WTC11 (cell line): ENCODE results near the gene PRR23C. TPM values are rescaled to one million over a fixed set of nuclear protein-coding genes. Genes with fewer than 3 reads are reported as not detected.
"Not testable (repeated sequence)": the region's sequence is repeated elsewhere in the genome, so short reads cannot be mapped to it uniquely, and the experiment has no call there.

Source experiments
- ATAC-seq: fragments of 200-7000 bp; cut with Tn5 transposase; 2 replicates; pipeline ENCODE4 v1.10.0; 2021; ENCODE audit warnings: mild to moderate bottlenecking, moderate library complexity
- CTCF ChIA-PET: fragments of 300-600 bp; sonication (Branson Sonifier 250); formaldehyde crosslinking; loops from one replicate; lab custom pipeline; 2021; ENCODE audit warnings: antibody characterized with exemption; lab: Charles Lee
- POLR2A ChIA-PET: fragments of 350-600 bp; sonication (Branson Sonifier 250); formaldehyde crosslinking; loops from one replicate; lab custom pipeline; 2021; ENCODE audit warnings: antibody characterized with exemption; lab: Charles Lee
- DNase-seq: peaks from one replicate; pipeline ENCODE4 v3.0.0; 2021; ENCODE audit warnings: low spot score
- H3K27ac Mint-ChIP-seq: 2 replicates; pipeline ENCODE4 v1.8.0; 2021; ENCODE audit warnings: mixed read lengths
- H3K27me3 Mint-ChIP-seq: 2 replicates; pipeline ENCODE4 v1.8.0; 2021; ENCODE audit warnings: low read depth, mild to moderate bottlenecking, moderate library complexity, mixed read lengths
- H3K36me3 Mint-ChIP-seq: 2 replicates; pipeline ENCODE4 v1.8.0; 2021; ENCODE audit warnings: mixed read lengths
- H3K4me1 Mint-ChIP-seq: 2 replicates; pipeline ENCODE4 v1.8.0; 2022; ENCODE audit warnings: mixed read lengths
- H3K4me3 Mint-ChIP-seq: 2 replicates; pipeline ENCODE4 v1.8.0; 2021; ENCODE audit warnings: mild to moderate bottlenecking, moderate library complexity, mixed read lengths
- H3K9me3 Mint-ChIP-seq: 2 replicates; pipeline ENCODE4 v1.8.0; 2021; ENCODE audit warnings: mixed read lengths
- ERG ChIP-seq: fragments of 250-450 bp; sonication (Bioruptor Pico); IDR thresholded peaks from 2 replicates; pipeline ENCODE4 v1.8.0; 2021; ENCODE audit warnings: mild to moderate bottlenecking
- GTF2I ChIP-seq: fragments of 250-450 bp; sonication (Bioruptor Pico); conservative IDR thresholded peaks from 2 replicates; pipeline ENCODE4 v1.4.0; 2021; ENCODE audit warnings: mild to moderate bottlenecking
- OVOL2 ChIP-seq: fragments of 250-450 bp; sonication (Bioruptor Pico); IDR thresholded peaks from 2 replicates; pipeline ENCODE4 v1.9.0; 2021; ENCODE audit warnings: mild to moderate bottlenecking, borderline replicate concordance
- TEAD4 ChIP-seq: sonication (generic); formaldehyde crosslinking; IDR thresholded peaks from 2 replicates; pipeline ENCODE4 v1.8.0; 2022; ENCODE audit warnings: mild to moderate bottlenecking, missing genetic modification reagents
- USF1 ChIP-seq: sonication (generic); formaldehyde crosslinking; IDR thresholded peaks from 2 replicates; pipeline ENCODE4 v1.8.0; 2022; ENCODE audit warnings: mild to moderate bottlenecking, missing genetic modification reagents
- ZNF138 ChIP-seq: sonication (generic); formaldehyde crosslinking; conservative IDR thresholded peaks from 2 replicates; pipeline ENCODE4 v1.8.1; 2022; ENCODE audit warnings: mild to moderate bottlenecking, moderate library complexity, missing genetic modification reagents
- ZNF396 ChIP-seq: fragments of 250-450 bp; sonication (Bioruptor Pico); IDR thresholded peaks from 2 replicates; pipeline ENCODE4 v1.8.0; 2021; ENCODE audit warnings: mild to moderate bottlenecking, moderate library complexity, borderline replicate concordance
- ZNF671 ChIP-seq: fragments of 250-450 bp; sonication (Bioruptor Pico); IDR thresholded peaks from 2 replicates; pipeline ENCODE4 v1.8.0; 2021; ENCODE audit warnings: mild to moderate bottlenecking
- ZSCAN18 ChIP-seq: fragments of 250-450 bp; sonication (Bioruptor Pico); IDR thresholded peaks from 2 replicates; pipeline ENCODE4 v2.1.2; 2022; ENCODE audit warnings: mild to moderate bottlenecking, moderate library complexity
- total RNA-seq: library from RNA; stranded (reverse); gene quantifications from 3 replicates; pipeline ENCODE4 v1.2.3, GENCODE V29; 2021
- TF ChIP-seq, protein P1 (sequence below): fragments of 250-450 bp; sonication (Bioruptor Pico); IDR thresholded peaks from 2 replicates; pipeline ENCODE4 v1.9.0; 2021; ENCODE audit warnings: mild to moderate bottlenecking, borderline replicate concordance
- TF ChIP-seq, protein P2 (sequence below): fragments of 250-450 bp; sonication (Bioruptor Pico); IDR thresholded peaks from 2 replicates; pipeline ENCODE4 v1.9.0; 2021; ENCODE audit warnings: mild to moderate bottlenecking
- TF ChIP-seq, protein P3 (sequence below): sonication (generic); formaldehyde crosslinking; IDR thresholded peaks from 2 replicates; pipeline ENCODE4 v1.8.0; 2023; ENCODE audit warnings: mild to moderate bottlenecking, missing genetic modification reagents

PRR23C gene
- total RNA-seq, 1 experiment from 2014 or later = not detected

GRCh38 chr3:139032326-139033002, 12.2 kb downstream of the PRR23C start:
- no peak overlapping the region for H3K4me3 Mint-ChIP-seq
- no peak for ATAC-seq
- H3K27me3 Mint-ChIP-seq = peaks cover 14% of the 10 kb centered on the region
- no peaks in the 10 kb centered on the region for H3K4me1 Mint-ChIP-seq
- ChIA-PET POLR2A (no interaction called here), CTCF (interaction anchor here (1.2 kb wide), 1 partner anchor 287 kb away, joined by 3 read pairs; no protein-coding TSS in a partner anchor)
- TF ChIP-seq, protein P1, sequence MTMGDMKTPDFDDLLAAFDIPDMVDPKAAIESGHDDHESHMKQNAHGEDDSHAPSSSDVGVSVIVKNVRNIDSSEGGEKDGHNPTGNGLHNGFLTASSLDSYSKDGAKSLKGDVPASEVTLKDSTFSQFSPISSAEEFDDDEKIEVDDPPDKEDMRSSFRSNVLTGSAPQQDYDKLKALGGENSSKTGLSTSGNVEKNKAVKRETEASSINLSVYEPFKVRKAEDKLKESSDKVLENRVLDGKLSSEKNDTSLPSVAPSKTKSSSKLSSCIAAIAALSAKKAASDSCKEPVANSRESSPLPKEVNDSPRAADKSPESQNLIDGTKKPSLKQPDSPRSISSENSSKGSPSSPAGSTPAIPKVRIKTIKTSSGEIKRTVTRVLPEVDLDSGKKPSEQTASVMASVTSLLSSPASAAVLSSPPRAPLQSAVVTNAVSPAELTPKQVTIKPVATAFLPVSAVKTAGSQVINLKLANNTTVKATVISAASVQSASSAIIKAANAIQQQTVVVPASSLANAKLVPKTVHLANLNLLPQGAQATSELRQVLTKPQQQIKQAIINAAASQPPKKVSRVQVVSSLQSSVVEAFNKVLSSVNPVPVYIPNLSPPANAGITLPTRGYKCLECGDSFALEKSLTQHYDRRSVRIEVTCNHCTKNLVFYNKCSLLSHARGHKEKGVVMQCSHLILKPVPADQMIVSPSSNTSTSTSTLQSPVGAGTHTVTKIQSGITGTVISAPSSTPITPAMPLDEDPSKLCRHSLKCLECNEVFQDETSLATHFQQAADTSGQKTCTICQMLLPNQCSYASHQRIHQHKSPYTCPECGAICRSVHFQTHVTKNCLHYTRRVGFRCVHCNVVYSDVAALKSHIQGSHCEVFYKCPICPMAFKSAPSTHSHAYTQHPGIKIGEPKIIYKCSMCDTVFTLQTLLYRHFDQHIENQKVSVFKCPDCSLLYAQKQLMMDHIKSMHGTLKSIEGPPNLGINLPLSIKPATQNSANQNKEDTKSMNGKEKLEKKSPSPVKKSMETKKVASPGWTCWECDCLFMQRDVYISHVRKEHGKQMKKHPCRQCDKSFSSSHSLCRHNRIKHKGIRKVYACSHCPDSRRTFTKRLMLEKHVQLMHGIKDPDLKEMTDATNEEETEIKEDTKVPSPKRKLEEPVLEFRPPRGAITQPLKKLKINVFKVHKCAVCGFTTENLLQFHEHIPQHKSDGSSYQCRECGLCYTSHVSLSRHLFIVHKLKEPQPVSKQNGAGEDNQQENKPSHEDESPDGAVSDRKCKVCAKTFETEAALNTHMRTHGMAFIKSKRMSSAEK (CRISPR knock-in tag) = no peak
- TF ChIP-seq ZNF671 (CRISPR knock-in tag) (no peak), TEAD4 (CRISPR knock-in tag) (no peak), ZSCAN18 (no peak), GTF2I (CRISPR knock-in tag) (no peak), ZNF396 (no peak), USF1 (no peak), ERG (no peak), OVOL2 (CRISPR knock-in tag) (no peak), ZNF138 (CRISPR knock-in tag) (no peak)
- TF ChIP-seq, protein P2, sequence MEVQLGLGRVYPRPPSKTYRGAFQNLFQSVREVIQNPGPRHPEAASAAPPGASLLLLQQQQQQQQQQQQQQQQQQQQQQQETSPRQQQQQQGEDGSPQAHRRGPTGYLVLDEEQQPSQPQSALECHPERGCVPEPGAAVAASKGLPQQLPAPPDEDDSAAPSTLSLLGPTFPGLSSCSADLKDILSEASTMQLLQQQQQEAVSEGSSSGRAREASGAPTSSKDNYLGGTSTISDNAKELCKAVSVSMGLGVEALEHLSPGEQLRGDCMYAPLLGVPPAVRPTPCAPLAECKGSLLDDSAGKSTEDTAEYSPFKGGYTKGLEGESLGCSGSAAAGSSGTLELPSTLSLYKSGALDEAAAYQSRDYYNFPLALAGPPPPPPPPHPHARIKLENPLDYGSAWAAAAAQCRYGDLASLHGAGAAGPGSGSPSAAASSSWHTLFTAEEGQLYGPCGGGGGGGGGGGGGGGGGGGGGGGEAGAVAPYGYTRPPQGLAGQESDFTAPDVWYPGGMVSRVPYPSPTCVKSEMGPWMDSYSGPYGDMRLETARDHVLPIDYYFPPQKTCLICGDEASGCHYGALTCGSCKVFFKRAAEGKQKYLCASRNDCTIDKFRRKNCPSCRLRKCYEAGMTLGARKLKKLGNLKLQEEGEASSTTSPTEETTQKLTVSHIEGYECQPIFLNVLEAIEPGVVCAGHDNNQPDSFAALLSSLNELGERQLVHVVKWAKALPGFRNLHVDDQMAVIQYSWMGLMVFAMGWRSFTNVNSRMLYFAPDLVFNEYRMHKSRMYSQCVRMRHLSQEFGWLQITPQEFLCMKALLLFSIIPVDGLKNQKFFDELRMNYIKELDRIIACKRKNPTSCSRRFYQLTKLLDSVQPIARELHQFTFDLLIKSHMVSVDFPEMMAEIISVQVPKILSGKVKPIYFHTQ = no peak
- TF ChIP-seq, protein P3, sequence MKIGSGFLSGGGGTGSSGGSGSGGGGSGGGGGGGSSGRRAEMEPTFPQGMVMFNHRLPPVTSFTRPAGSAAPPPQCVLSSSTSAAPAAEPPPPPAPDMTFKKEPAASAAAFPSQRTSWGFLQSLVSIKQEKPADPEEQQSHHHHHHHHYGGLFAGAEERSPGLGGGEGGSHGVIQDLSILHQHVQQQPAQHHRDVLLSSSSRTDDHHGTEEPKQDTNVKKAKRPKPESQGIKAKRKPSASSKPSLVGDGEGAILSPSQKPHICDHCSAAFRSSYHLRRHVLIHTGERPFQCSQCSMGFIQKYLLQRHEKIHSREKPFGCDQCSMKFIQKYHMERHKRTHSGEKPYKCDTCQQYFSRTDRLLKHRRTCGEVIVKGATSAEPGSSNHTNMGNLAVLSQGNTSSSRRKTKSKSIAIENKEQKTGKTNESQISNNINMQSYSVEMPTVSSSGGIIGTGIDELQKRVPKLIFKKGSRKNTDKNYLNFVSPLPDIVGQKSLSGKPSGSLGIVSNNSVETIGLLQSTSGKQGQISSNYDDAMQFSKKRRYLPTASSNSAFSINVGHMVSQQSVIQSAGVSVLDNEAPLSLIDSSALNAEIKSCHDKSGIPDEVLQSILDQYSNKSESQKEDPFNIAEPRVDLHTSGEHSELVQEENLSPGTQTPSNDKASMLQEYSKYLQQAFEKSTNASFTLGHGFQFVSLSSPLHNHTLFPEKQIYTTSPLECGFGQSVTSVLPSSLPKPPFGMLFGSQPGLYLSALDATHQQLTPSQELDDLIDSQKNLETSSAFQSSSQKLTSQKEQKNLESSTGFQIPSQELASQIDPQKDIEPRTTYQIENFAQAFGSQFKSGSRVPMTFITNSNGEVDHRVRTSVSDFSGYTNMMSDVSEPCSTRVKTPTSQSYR (CRISPR knock-in tag) = no peak
- H3K36me3 Mint-ChIP-seq = peaks cover 3% of the 10 kb centered on the region; the same call in 1 of the 2 replicates
- DNase-seq = no peak
- H3K9me3 Mint-ChIP-seq = peaks cover 29% of the 10 kb centered on the region
- H3K27ac Mint-ChIP-seq = no peak overlapping the region

GRCh38 chr3:139030576-139030975, 14.1 kb downstream of the PRR23C start:
- ATAC-seq, H3K36me3 Mint-ChIP-seq, H3K4me3 Mint-ChIP-seq, DNase-seq, H3K4me1 Mint-ChIP-seq, CTCF ChIA-PET, POLR2A ChIA-PET, H3K27ac Mint-ChIP-seq: not testable (repeated sequence)
- peaks cover 14% of the 10 kb centered on the region for H3K27me3 Mint-ChIP-seq
- peaks cover 29% of the 10 kb centered on the region for H3K9me3 Mint-ChIP-seq
